A549 (cell line): ENCODE results near the gene MPND. TPM values are rescaled to one million over a fixed set of nuclear protein-coding genes. Genes with fewer than 3 reads are reported as not detected.

Experiments used
- ATAC-seq, 2 experiments: fragments of 200-7000 bp in 1 of 2; fragments of >200 bp in 1 of 2; cut with Nextera tagmentation in 1 of 2; cut with Tn5 transposase in 1 of 2; 3 replicates each; pipeline versions ENCODE4 v1.8.0 to v1.9.1; 2018 to 2020; ENCODE audit warnings: mild to moderate bottlenecking in 1 of 2, moderate library complexity in 1 of 2
- CTCF ChIA-PET: fragments of 300-600 bp; sonication (Branson Sonifier 250); formaldehyde crosslinking; extraction: SDS; loops from one replicate; lab custom pipeline; 2021; ENCODE audit warnings: antibody characterized with exemption, inconsistent platforms; lab: Yijun Ruan, JAX
- POLR2A ChIA-PET: fragments of 350-600 bp; formaldehyde crosslinking; extraction: SDS; loops from one replicate; lab custom pipeline; 2021; ENCODE audit warnings: antibody characterized with exemption, inconsistent platforms; lab: Yijun Ruan, JAX
- DNase-seq, 2 experiments: peaks; one replicate each; pipeline versions ENCODE4 v3.0.0 to v3.0.0-alpha.2; 2011 to 2016; ENCODE audit warnings: low read depth in 1 of 2, low spot score in 1 of 2
- FAIRE-seq: peaks from 2 replicates; lab custom pipeline; 2011; peaks lifted over from hg19 to GRCh38; lab: Jason Lieb, UNC
- H3K27ac ChIP-seq, 2 experiments: fragments of >200 bp; sonication (Bioruptor Twin); formaldehyde crosslinking; 3 replicates each; pipeline ENCODE4 v1.5.1; 2016 to 2017
- H3K4me1 ChIP-seq: fragments of >200 bp; sonication (Bioruptor Twin); formaldehyde crosslinking; 3 replicates; pipeline ENCODE4 v1.6.1; 2016
- H3K4me2 ChIP-seq: fragments of >200 bp; sonication (Bioruptor Twin); formaldehyde crosslinking; 3 replicates; pipeline ENCODE4 v1.6.1; 2016
- H3K4me3 ChIP-seq: fragments of >200 bp; sonication (Bioruptor Twin); formaldehyde crosslinking; 3 replicates; pipeline ENCODE4 v1.5.1; 2016
- H3K9me3 ChIP-seq: fragments of >200 bp; sonication (Bioruptor Twin); formaldehyde crosslinking; 3 replicates; pipeline ENCODE4 v1.6.1; 2016
- BCL3 ChIP-seq: fragments of >200 bp; sonication (Bioruptor Twin); formaldehyde crosslinking; IDR thresholded peaks from 3 replicates; pipeline ENCODE4 v1.6.1; 2016
- CBX8 ChIP-seq: fragments of 200-600 bp; sonication (generic); IDR thresholded peaks from 2 replicates; pipeline ENCODE4 v1.6.1; 2016
- ELK1 ChIP-seq: fragments of 150-350 bp; IDR thresholded peaks from 2 replicates; pipeline ENCODE4 v1.6.1; 2014; ENCODE audit warnings: low read depth, mild to moderate bottlenecking, low read length
- FOSL2 ChIP-seq, 2 experiments: fragments of 450-650 bp in 1 of 2; fragments of >200 bp in 1 of 2; sonication (Bioruptor Twin) in 1 of 2; formaldehyde crosslinking; IDR thresholded peaks; 2 replicates each; pipeline versions ENCODE4 v1.5.0 to v1.6.1; 2016 to 2020; ENCODE audit warnings: mild to moderate bottlenecking in 1 of 2, moderate library complexity in 1 of 2
- HOXB5 ChIP-seq: fragments of 250-450 bp; sonication (Bioruptor Pico); IDR thresholded peaks from 2 replicates; pipeline ENCODE4 v1.5.0; 2020; ENCODE audit warnings: mild to moderate bottlenecking, moderate library complexity
- JUN ChIP-seq, 2 experiments: fragments of >200 bp; sonication (Bioruptor Twin); formaldehyde crosslinking; IDR thresholded peaks; 2 replicates in 1 of 2; 3 replicates in 1 of 2; pipeline ENCODE4 v1.6.1; 2016 to 2017
- PHF8 ChIP-seq: fragments of 200-600 bp; sonication (generic); IDR thresholded peaks from 2 replicates; pipeline ENCODE4 v1.6.1; 2016; ENCODE audit warnings: low read depth, mild to moderate bottlenecking, antibody characterized with exemption, moderate library complexity, borderline replicate concordance
- POLR2AphosphoS2 ChIP-seq: conservative IDR thresholded peaks from 2 replicates; pipeline ENCODE4 v1.6.1; 2012; ENCODE audit warnings: low read length, improper control_type of control experiment, inconsistent platforms
- RCOR1 ChIP-seq: fragments of 150-350 bp; IDR thresholded peaks from 2 replicates; pipeline ENCODE4 v1.6.1; 2014; ENCODE audit warnings: antibody characterized with exemption, low read length, low read depth
- REST ChIP-seq: fragments of 200-600 bp; sonication (generic); IDR thresholded peaks from 2 replicates; pipeline ENCODE4 v1.6.1; 2016; ENCODE audit warnings: antibody characterized with exemption, mild to moderate bottlenecking, moderate library complexity
- RFX5 ChIP-seq: fragments of 450-650 bp; IDR thresholded peaks from 2 replicates; pipeline ENCODE4 v1.7.1; 2014; ENCODE audit warnings: antibody characterized with exemption, mild to moderate bottlenecking, moderate library complexity
- RNF2 ChIP-seq: fragments of 200-600 bp; sonication (generic); IDR thresholded peaks from 2 replicates; pipeline ENCODE4 v1.6.1; 2016; ENCODE audit warnings: low read depth, mild to moderate bottlenecking, antibody characterized with exemption, moderate library complexity, borderline replicate concordance
- ZNF302 ChIP-seq: fragments of 250-450 bp; sonication (Bioruptor Pico); IDR thresholded peaks from 2 replicates; pipeline ENCODE4 v1.9.0; 2021; ENCODE audit warnings: inconsistent platforms, mild to moderate bottlenecking, moderate library complexity
- ZSCAN20 ChIP-seq: fragments of 250-450 bp; sonication (Bioruptor Pico); IDR thresholded peaks from 2 replicates; pipeline ENCODE4 v1.8.0; 2022; ENCODE audit warnings: mild to moderate bottlenecking, moderate library complexity
- WGBS: methylation state at CpG from one replicate; pipeline ENCODE4 v1.1.6; 2017; ENCODE audit errors: missing lambda C conversion rate; 5-methylcytosine and 5-hydroxymethylcytosine counted together
- polyA plus RNA-seq, 4 experiments: library from polyadenylated mRNA; depleted of rRNA in 3 of 4; stranded (reverse); fragments of >200 nt; fragmentation: RNase III in 1 of 4; extraction: RNeasy Plus Mini Kit Qiagen cat#74134 plus additional on column Dnase treatment in 1 of 4; gene quantifications; 2 replicates in 3 of 4; 3 replicates in 1 of 4; pipeline ENCODE4 v1.2.3, GENCODE V29; 2011 to 2017

The MPND gene
- polyA plus RNA-seq, 2 of the 4 experiments (the other 2 are of a cell fraction) = 3.5 to 14.5 TPM

GRCh38 chr19:4390567-4391305 is 47.4 kb downstream of the MPND start:
- DNase-seq (no peak), FAIRE-seq (no peak), ATAC-seq (no peak)
- ChIA-PET POLR2A (no interaction called here), CTCF (interaction anchor here (0.8 to 4.2 kb wide), 4 partner anchors 10 to 38 kb away, joined by 3 to 25 read pairs (median 4); partner anchors contain the start of gene SH3GL1)
- TF ChIP-seq CBX8 (no peak), FOSL2 (IDR thresholded peaks at IDR 0.05) (no peak), FOSL2 (CRISPR knock-in tag; IDR thresholded peaks at IDR 0.05) (no peak), ZNF302 (no peak), RNF2 (no peak), HOXB5 (no peak), RFX5 (no peak), ZSCAN20 (CRISPR knock-in tag) (no peak), PHF8 (no peak), JUN (IDR thresholded peaks at IDR 0.05) (no peak), ELK1 (no peak), POLR2AphosphoS2 (no peak), REST (no peak), BCL3 (no peak)
- WGBS = 80% methylated on average over 11 of the region's 21 CpGs
- no peak overlapping the region for H3K4me2 ChIP-seq
- no peak overlapping the region for H3K4me3 ChIP-seq
- H3K9me3 ChIP-seq = no peaks in the 10 kb centered on the region
- H3K27ac ChIP-seq = no peak overlapping the region
- no peaks in the 10 kb centered on the region for H3K4me1 ChIP-seq

- Histone ChIP-seq H3K9me3 (no peaks in the 10 kb centered on the region), H3K27ac (no peak overlapping the region), H3K4me2 (no peak overlapping the region), H3K4me3 (no peak overlapping the region), H3K4me1 (no peaks in the 10 kb centered on the region)
- ATAC-seq (no peak), FAIRE-seq (no peak), DNase-seq (no peak)
- POLR2A ChIA-PET = no interaction called here
- WGBS = 79% methylated on average over 9 of the region's 9 CpGs
- CTCF ChIA-PET = interaction anchor here (0.8 to 1.6 kb wide), 3 partner anchors 28 to 38 kb away, joined by 3 to 5 read pairs (median 3); no protein-coding TSS in a partner anchor
- no peak for TF ChIP-seq RCOR1
These were observed 47.9 kb downstream of the MPND start for GRCh38 chr19:4391306-4391693.
